Right ventricle myocardium inferior (tissue), 1 donor: ENCODE data around the gene FGGY. TPM values are rescaled to one million over a fixed set of nuclear protein-coding genes. Genes with fewer than 3 reads are reported as not detected.

Experiments used
- ATAC-seq: fragments of 200-7000 bp; cut with Tn5 transposase; one replicate; pipeline ENCODE4 v1.9.1; 2020; ENCODE audit warnings: mild to moderate bottlenecking, moderate library complexity
- DNase-seq: peaks from one replicate; pipeline ENCODE4 v3.0.0; 2021; ENCODE audit errors: missing footprints
- intact Hi-C: fragments of 100-400 bp; cut with DNase I; formaldehyde crosslinking; loops from one replicate; pipeline ENCODE4 v1.11.0; 2022
- total RNA-seq: library from RNA; stranded (reverse); fragmentation: NEBNext Ultra II Directional; extraction: Animal tissue kit (Norgen Biotek cat#: 25700); gene quantifications from one replicate; pipeline ENCODE4 v1.2.1, GENCODE V29; 2021
- donor health status: DM: no; HTN: yes; CAD: no; lungs with severe emphysema.

The FGGY gene
- total RNA-seq, 1 donor from 2014 or later: 28.5 TPM

GRCh38 chr1:59394706-59395425 lies 98.0 kb downstream of the FGGY start:
- intact Hi-C loops: loop anchor here (5.0 kb wide), 3 partner anchors 32 to 362 kb away; no protein-coding TSS in a partner anchor
- no peak for DNase-seq
- ATAC-seq: no peak

- intact Hi-C loops: no loop called here
- ATAC-seq (no peak), DNase-seq (no peak)
Observed at GRCh38 chr1:59396387-59396786, 99.5 kb downstream of the FGGY start.

- intact Hi-C loops: no loop called here
- no peak for ATAC-seq
Observed at GRCh38 chr1:59397139-59397858, 100.4 kb downstream of the FGGY start.

DNA sequence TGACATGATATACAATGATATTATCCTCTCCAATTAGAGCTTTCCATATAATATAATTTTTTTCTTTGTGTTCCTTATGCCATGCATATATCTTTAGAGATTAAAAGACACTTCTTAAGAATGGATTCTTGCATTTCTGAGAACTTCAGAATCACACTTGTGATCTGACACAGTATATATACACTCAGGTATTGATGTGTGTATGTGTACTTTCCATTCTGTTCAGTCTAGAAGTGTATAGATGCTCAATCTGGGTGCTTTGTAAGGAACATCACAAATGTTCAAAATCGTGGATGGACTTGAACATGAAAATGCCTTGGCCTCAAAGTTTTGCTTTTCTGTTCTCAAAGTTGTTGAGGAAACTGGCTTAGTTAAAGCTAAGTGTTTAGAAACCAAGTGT lies 102.7 kb downstream of the FGGY start:
- intact Hi-C loops: no loop called here
- no peak for DNase-seq

More at GRCh38 chr1:59397139-59397858, 100.4 kb downstream of the FGGY start:
- no peak for DNase-seq

GRCh38 chr1:59401581-59401980 lies 104.7 kb downstream of the FGGY start:
- intact Hi-C loops: no loop called here

More for the DNA sequence above, 102.7 kb downstream of the FGGY start:
- ATAC-seq: no peak

GRCh38 chr1:59404796-59405195 lies 107.9 kb downstream of the FGGY start:
- DNase-seq (no peak), ATAC-seq (no peak)
- intact Hi-C loops: no loop called here

More at GRCh38 chr1:59401581-59401980, 104.7 kb downstream of the FGGY start:
- DNase-seq (no peak), ATAC-seq (no peak)

DNA sequence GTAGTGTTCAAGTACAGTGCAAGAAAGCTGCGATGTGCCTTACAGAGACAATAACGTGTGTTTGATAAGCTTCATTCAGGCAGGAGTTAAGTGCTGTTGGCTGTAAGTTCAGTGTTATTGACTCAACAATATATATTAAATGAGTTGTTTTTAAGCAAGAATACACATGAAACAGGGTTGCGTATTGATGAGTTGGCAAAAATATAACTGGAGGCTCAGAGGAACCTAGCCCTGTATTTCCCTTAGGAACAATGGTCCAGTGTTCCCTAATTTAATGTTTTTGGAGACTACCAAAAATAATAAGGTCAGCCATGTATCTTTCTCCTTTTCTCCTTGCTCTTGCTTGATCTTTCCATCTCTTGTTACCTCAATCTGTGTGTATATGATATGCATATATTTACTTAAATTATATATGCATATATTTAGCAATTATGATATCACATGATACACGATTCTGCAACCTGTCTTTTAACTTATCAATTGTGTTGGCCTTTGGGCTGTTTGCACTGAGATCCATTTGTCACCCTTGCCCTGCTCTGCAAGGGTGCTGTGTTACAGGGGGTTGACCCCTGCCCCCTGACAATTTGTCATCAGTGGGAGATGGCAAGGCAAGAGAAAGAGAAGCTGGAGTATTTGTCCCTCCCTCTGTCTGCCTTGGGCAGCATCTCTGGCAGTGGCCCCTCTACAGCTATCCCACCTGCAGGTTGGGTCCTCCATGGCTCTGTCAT lies 109.7 kb downstream of the FGGY start:
- DNase-seq: no peak
- no peak for ATAC-seq
- intact Hi-C loops: no loop called here

DNA sequence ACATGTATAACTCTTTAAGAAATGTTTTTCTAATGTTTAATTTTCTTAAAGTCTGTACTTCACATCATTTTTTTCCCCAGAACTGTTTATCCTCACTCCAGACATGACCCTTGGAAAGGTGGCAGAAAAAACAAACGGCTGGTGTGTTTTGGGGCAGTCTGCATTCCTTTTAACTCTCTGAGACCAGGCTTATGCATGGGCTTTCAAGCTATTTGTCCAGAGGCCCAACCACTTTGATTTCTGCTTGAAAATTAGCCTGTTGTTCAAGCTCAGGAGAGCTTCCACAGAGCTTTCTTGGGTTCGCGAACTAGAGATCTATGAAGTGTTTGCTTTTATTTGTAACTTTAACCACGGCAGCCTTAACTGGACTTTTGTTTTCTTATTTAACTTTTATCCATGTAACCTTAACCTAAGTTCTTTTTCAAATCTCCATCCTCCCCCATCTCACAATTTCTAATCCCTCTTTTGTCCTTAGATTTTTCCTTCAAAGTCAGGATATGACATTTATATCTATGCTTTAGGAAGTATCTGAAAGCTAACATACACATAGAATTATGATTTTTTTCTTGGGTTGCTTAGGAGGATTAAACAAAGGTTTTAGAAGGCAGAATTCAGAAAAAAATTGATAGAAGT lies 111.8 kb downstream of the FGGY start:
- no peak for ATAC-seq
- no peak for DNase-seq
- intact Hi-C loops: no loop called here

- ATAC-seq (no peak), DNase-seq (no peak)
- intact Hi-C loops: no loop called here
Observed at GRCh38 chr1:59409549-59409948, 112.7 kb downstream of the FGGY start.

DNA sequence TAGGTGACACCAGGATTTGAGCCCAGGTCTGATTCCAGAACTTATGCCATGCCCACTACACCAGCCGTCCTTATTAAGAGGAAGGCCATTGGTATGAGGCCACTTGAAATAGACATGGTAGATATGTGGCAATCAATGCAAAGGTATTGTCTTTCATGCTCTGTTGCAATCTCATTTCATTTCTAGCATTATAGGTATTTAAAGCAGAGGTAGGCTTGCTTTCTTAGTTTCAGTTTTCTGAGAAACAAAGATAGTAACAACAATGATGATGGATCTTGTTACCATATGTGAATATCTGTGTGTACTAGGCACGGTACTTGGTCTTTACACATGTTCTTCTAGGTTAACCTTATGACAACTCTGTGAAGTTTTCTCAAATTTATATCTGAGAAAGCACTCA lies 113.1 kb downstream of the FGGY start:
- ATAC-seq (no peak), DNase-seq (no peak)
- intact Hi-C loops: no loop called here

DNA sequence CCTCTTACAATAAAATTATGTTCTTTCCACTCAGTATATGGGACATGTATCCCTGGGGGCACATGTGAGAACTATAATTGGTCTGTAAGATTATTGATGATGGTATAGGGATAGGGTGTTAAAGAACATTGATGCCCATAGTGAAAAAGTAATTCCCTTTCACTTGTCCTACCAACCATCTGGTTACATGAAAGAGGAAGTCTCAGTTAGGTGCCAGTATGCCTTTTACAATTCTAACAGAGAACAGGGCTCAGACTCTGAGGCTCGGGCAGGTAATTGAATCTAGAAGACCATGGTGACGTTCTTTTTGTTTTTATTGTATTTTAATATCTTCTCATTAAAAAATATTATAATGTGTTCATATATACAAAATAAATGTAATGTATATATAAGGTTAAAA lies 113.6 kb downstream of the FGGY start:
- intact Hi-C loops: no loop called here
- ATAC-seq: no peak
- DNase-seq: no peak

DNA sequence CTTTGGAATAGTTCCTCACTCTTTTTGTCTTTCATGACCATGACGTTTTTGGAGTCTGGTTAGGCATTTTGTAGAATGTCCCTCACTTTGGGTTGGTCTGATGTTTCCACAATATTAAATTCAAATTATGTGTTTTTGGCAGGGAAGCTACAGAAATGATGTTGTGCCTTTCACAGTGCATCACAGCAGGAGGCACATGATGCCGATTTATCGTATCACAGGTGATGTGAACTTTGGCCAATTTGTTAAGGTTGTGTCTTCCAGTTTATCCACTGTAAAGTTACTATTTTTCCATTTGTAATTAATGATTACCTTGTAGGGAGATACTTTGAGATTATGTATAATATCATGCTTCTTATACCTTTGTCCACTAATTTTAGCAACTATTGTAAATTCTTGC lies 114.3 kb downstream of the FGGY start:
- intact Hi-C loops: no loop called here
- DNase-seq (no peak), ATAC-seq (no peak)

GRCh38 chr1:59412718-59413326 lies 115.9 kb downstream of the FGGY start:
- intact Hi-C loops: no loop called here
- no peak for DNase-seq
- no peak for ATAC-seq

- ATAC-seq (no peak), DNase-seq (no peak)
- intact Hi-C loops: no loop called here
Observed at GRCh38 chr1:59413327-59413720, 116.4 kb downstream of the FGGY start.

DNA sequence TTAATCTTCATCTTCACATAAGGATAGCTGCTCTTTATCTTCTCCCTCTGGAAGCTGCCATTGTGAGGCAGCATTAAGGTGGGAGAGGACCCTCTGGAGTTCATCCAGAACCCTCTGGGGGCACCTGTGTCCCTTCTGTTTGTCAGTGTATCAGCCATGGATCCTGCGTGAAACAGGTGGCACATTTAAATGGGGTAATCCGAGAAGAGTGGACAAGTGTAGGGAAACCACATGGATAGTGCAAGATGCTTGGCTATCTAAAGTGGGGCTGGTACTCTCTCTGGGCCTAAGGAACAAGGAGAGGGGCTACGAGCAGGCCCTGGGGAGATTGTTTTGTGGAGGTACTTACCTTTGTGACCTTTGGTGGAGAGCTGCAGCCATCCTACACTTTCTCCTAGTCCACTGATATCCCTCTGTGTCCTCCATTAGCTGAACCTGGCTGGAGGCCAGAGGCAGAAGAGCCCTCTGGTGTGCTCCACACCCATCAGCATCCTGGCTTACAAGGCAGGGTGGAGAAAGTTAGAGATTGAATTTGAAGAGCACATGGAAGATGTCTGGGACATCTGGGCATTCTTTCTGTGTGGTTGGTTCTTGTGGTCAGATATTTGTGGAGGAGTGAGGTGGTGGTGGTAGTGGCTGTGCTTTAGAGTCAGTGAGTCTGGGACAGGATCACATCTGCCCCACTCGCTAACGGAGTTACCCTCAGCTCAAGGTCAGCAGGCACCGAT lies 117.7 kb downstream of the FGGY start:
- intact Hi-C loops: no loop called here
- ATAC-seq: no peak
- DNase-seq: no peak

- DNase-seq (no peak), ATAC-seq (no peak)
- intact Hi-C loops: no loop called here
Observed at GRCh38 chr1:59415286-59415850, 118.5 kb downstream of the FGGY start.

DNA sequence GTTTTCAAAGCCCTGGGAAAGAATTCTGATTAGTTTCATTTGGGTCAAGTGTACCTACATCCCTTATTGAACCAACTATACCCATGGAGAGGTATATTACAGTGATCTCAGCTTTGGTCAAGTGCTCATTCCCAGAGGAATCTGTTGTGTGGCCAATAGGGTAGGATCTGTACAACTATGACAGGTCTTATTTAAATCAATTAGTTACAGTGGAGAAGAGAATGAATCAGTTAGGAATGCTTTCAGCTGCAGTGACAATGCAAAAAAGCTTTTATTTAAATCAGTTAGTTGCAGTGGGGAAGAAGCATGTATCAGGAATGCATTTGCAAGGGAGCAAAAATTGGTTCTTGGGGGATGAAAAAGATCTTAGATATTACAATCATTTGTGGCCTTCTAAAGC lies 119.0 kb downstream of the FGGY start:
- DNase-seq: no peak
- no peak for ATAC-seq
- intact Hi-C loops: no loop called here

- intact Hi-C loops: no loop called here
Observed at GRCh38 chr1:59417406-59417805, 120.5 kb downstream of the FGGY start.

More at GRCh38 chr1:59417406-59417805, 120.5 kb downstream of the FGGY start:
- DNase-seq (no peak), ATAC-seq (no peak)
